Endodermal cell (in vitro differentiated cells): ENCODE data around the gene OR5AN1. TPM values are rescaled to one million over a fixed set of nuclear protein-coding genes. Genes with fewer than 3 reads are reported as not detected.
A peak's percentile ranks its signal among the peaks of the same experiment; 100 is the strongest.
"Not testable (repeated sequence)": the region's sequence is repeated elsewhere in the genome, so short reads cannot be mapped to it uniquely, and the experiment has no call there.

Experiments used
- DNase-seq: peaks from one replicate; pipeline ENCODE4 v3.0.0-alpha.2; 2017
- H3K27ac ChIP-seq: 2 replicates; pipeline ENCODE4 v1.5.1; 2013; ENCODE audit warnings: mild to moderate bottlenecking, low read depth, low read length, moderate library complexity
- H3K27me3 ChIP-seq: 2 replicates; pipeline ENCODE4 v1.6.1; 2013; ENCODE audit warnings: mild to moderate bottlenecking, low read length, moderate library complexity; ENCODE audit not compliant: insufficient read depth, control insufficient read depth, poor library complexity, severe bottlenecking
- H3K36me3 ChIP-seq: 2 replicates; pipeline ENCODE4 v1.7.0; 2013; ENCODE audit warnings: mild to moderate bottlenecking, low read length, moderate library complexity; ENCODE audit not compliant: control insufficient read depth, insufficient read depth
- H3K4me1 ChIP-seq: one replicate; pipeline ENCODE4 v1.7.0; 2013; ENCODE audit warnings: low read length; ENCODE audit not compliant: control insufficient read depth, insufficient read depth
- H3K4me3 ChIP-seq: 2 replicates; pipeline ENCODE4 v1.5.1; 2013; ENCODE audit warnings: mild to moderate bottlenecking, low read length, moderate library complexity
- H3K9ac ChIP-seq: 2 replicates; pipeline ENCODE4 v1.6.1; 2013; ENCODE audit warnings: mild to moderate bottlenecking, low read length, moderate library complexity; ENCODE audit not compliant: poor library complexity, severe bottlenecking; ENCODE audit errors: extremely low read depth
- H3K9me3 ChIP-seq: 2 replicates; pipeline ENCODE4 v1.6.1; 2013; ENCODE audit warnings: mild to moderate bottlenecking, low read length, moderate library complexity; ENCODE audit not compliant: control insufficient read depth
- H3K27ac Mint-ChIP-seq: 2 replicates; pipeline ENCODE4 v1.8.0; 2020; ENCODE audit warnings: mixed read lengths
- H3K27me3 Mint-ChIP-seq: 2 replicates; pipeline ENCODE4 v1.8.0; 2021; ENCODE audit warnings: mild to moderate bottlenecking, mixed read lengths; ENCODE audit not compliant: insufficient read depth
- H3K36me3 Mint-ChIP-seq: 2 replicates; pipeline ENCODE4 v1.8.0; 2020; ENCODE audit warnings: low read depth, mixed read lengths
- H3K4me1 Mint-ChIP-seq: 2 replicates; pipeline ENCODE4 v1.8.0; 2020; ENCODE audit warnings: mixed read lengths
- H3K4me3 Mint-ChIP-seq: 2 replicates; pipeline ENCODE4 v1.8.0; 2020; ENCODE audit warnings: mild to moderate bottlenecking, moderate library complexity, mixed read lengths
- H3K9me3 Mint-ChIP-seq: 2 replicates; pipeline ENCODE4 v1.8.0; 2020; ENCODE audit warnings: mild to moderate bottlenecking, mixed read lengths
- CTCF ChIP-seq: fragments of 200-600 bp; sonication (generic); conservative IDR thresholded peaks from 2 replicates; pipeline ENCODE4 v1.5.0; 2021; ENCODE audit warnings: antibody characterized with exemption, mild to moderate bottlenecking
- WGBS, 2 experiments: methylation state at CpG; one replicate each; pipeline versions ENCODE4 v1.1.5 to v1.1.7; 2013; ENCODE audit warnings: missing lambda C conversion rate in 2 of 2, mixed read lengths in 1 of 2; ENCODE audit not compliant: insufficient coverage in 1 of 2, insufficient read length in 1 of 2; 5-methylcytosine and 5-hydroxymethylcytosine counted together
- total RNA-seq, 2 donors: library from RNA; stranded (reverse); fragmentation: NEBNext Ultra II Directional in 1 of 2; extraction: Animal tissue kit (Norgen Biotek cat#: 25700) in 1 of 2; gene quantifications; 2 replicates in 1 of 2; 3 replicates in 1 of 2; pipeline ENCODE4 v1.2.1, GENCODE V29; 2021

The OR5AN1 gene
- total RNA-seq, 2 donors from 2014 or later = not detected

- no peak overlapping the region for H3K9ac ChIP-seq
- Mint-ChIP-seq H3K4me3 (no peak overlapping the region), H3K4me1 (no peaks in the 10 kb centered on the region), H3K27me3 (no peaks in the 10 kb centered on the region), H3K9me3 (peaks cover 68% of the 10 kb centered on the region), H3K27ac (no peak overlapping the region), H3K36me3 (no peaks in the 10 kb centered on the region)
- TF ChIP-seq CTCF = no peak
- H3K9me3 ChIP-seq = peaks cover 34% of the 10 kb centered on the region
- no peak for DNase-seq
- H3K27ac ChIP-seq = no peak overlapping the region
- H3K4me1 ChIP-seq = no peaks in the 10 kb centered on the region
- no peaks in the 10 kb centered on the region for H3K27me3 ChIP-seq
- no peaks in the 10 kb centered on the region for H3K36me3 ChIP-seq
- H3K4me3 ChIP-seq = no peak overlapping the region
Measured at GRCh38 chr11:59336931-59337330, 21.8 kb upstream of the OR5AN1 start.

GRCh38 chr11:59349657-59350056 is 9.0 kb upstream of the OR5AN1 start:
- not testable (repeated sequence) for H3K27ac ChIP-seq, H3K4me3 Mint-ChIP-seq, H3K36me3 ChIP-seq, H3K27me3 ChIP-seq, H3K9ac ChIP-seq, H3K4me3 ChIP-seq, H3K27me3 Mint-ChIP-seq, H3K36me3 Mint-ChIP-seq, H3K27ac Mint-ChIP-seq, H3K4me1 ChIP-seq, H3K4me1 Mint-ChIP-seq
- WGBS, 2 experiments = 71 to 75% methylated on average over 1 to 5 of the region's 5 CpGs
- H3K9me3 ChIP-seq = peaks cover 25% of the 10 kb centered on the region
- peak; percentile 27 for DNase-seq
- H3K9me3 Mint-ChIP-seq = peaks cover 91% of the 10 kb centered on the region

- DNase-seq = no peak
- no peak for TF ChIP-seq CTCF
- no peaks in the 10 kb centered on the region for H3K36me3 Mint-ChIP-seq
- no peaks in the 10 kb centered on the region for H3K36me3 ChIP-seq
- 76 to 100% methylated on average over 1 to 4 of the region's 4 CpGs for WGBS, 2 experiments
- H3K4me3 ChIP-seq = no peak overlapping the region
- no peak overlapping the region for H3K27ac ChIP-seq
- no peak overlapping the region for H3K9ac ChIP-seq
- peaks cover 27% of the 10 kb centered on the region for H3K9me3 ChIP-seq
- H3K4me3 Mint-ChIP-seq = no peak overlapping the region
- H3K9me3 Mint-ChIP-seq = peaks cover 56% of the 10 kb centered on the region
- H3K27ac Mint-ChIP-seq = no peak overlapping the region
- no peaks in the 10 kb centered on the region for H3K4me1 Mint-ChIP-seq
- H3K27me3 Mint-ChIP-seq = no peaks in the 10 kb centered on the region
- H3K27me3 ChIP-seq = no peaks in the 10 kb centered on the region
- no peaks in the 10 kb centered on the region for H3K4me1 ChIP-seq
Measured at GRCh38 chr11:59355226-59355625, 3.5 kb upstream of the OR5AN1 start.

DNA sequence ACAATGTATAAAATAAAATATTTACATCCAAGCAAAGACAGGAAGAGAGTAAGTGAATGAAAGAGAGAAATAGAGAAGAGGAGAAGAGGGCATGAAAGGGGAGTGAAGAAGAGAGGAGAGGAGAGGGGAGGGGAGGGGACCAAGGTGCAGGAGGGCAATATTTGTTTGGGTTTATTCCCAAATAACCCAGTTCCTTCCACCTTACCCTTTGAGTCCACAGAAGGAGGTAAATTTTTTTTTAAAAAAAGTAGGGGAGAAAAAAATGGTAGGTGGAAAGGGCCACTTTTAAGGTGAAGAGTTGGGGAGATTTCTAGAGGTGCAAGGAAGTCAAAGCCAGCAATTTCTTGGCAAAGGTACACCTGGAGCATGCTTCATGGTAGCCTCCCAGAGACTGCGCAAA is 2.1 kb upstream of the OR5AN1 start:
- Histone ChIP-seq H3K4me1 (no peaks in the 10 kb centered on the region), H3K9ac (no peak overlapping the region), H3K4me3 (no peak overlapping the region), H3K36me3 (no peaks in the 10 kb centered on the region), H3K27me3 (no peaks in the 10 kb centered on the region), H3K9me3 (peaks cover 17% of the 10 kb centered on the region), H3K27ac (no peak overlapping the region)
- no peak for DNase-seq
- Mint-ChIP-seq H3K4me1 (no peaks in the 10 kb centered on the region), H3K9me3 (peaks cover 42% of the 10 kb centered on the region), H3K4me3 (no peak overlapping the region), H3K27me3 (no peaks in the 10 kb centered on the region), H3K36me3 (no peaks in the 10 kb centered on the region), H3K27ac (no peak overlapping the region)
- 97 to 100% methylated on average over 1 of the region's 1 CpG for WGBS, 2 experiments
- no peak for TF ChIP-seq CTCF
